Measurements from ENCODE around the gene NTM.

Gene NTM

DNA sequence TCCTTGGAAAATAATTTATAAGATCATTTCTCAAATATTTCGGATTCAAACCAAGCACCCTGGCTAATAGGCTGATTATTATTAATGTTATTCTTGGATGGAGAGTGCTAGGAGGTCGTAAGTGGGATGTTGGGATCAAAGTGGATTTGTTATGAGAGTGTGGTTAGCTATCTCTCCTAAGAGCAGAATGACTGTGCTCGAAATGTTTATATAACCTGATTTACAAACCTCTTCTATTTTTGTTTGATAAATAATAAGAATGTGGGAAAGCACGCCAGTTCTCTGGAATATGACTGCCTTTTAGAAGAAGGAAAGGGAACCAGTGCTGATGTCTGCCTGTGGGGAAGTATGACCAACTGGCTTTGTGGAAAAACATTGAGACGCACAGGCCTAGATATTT is 527.5 kb downstream of the NTM start:
- H4K20me1 ChIP-seq (ENCODE audit: insufficient read depth, low read length): no peaks in the 10 kb centered on the region
- no peaks in the 10 kb centered on the region for H3K36me3 ChIP-seq (ENCODE audit: insufficient read depth, low read length)
- H3K4me1 ChIP-seq (ENCODE audit: insufficient read depth, low read length, severe bottlenecking): no peaks in the 10 kb centered on the region
- no peaks in the 10 kb centered on the region for H3K27me3 ChIP-seq (ENCODE audit: insufficient read depth, low read length)
- H3K79me2 ChIP-seq (ENCODE audit: insufficient read depth, low read length): no peaks in the 10 kb centered on the region
- no peak overlapping the region for H3K9ac ChIP-seq (ENCODE audit: low read length)
- H3K9me3 ChIP-seq (ENCODE audit: low read length): no peaks in the 10 kb centered on the region
- no peak overlapping the region for H2AFZ ChIP-seq (ENCODE audit: low read length)
- no peak overlapping the region for H3K4me3 ChIP-seq (ENCODE audit: low read depth, low read length, poor library complexity, severe bottlenecking)
- H3K27ac ChIP-seq (ENCODE audit: low read depth, low read length, poor library complexity, severe bottlenecking): no peak overlapping the region
- H3K9me2 ChIP-seq (ENCODE audit: low read depth, low read length): no peaks in the 10 kb centered on the region
- no peak overlapping the region for H3K4me2 ChIP-seq (ENCODE audit: low read length)
- TF ChIP-seq EZH2 (IDR thresholded peaks at IDR 0.05; ENCODE audit: borderline replicate concordance, low read length) (no peak), CTCF (IDR thresholded peaks at IDR 0.05; ENCODE audit: low read length) (no peak)
- H3F3A ChIP-seq (ENCODE audit: insufficient read depth, low read length): no peaks in the 10 kb centered on the region

DNA sequence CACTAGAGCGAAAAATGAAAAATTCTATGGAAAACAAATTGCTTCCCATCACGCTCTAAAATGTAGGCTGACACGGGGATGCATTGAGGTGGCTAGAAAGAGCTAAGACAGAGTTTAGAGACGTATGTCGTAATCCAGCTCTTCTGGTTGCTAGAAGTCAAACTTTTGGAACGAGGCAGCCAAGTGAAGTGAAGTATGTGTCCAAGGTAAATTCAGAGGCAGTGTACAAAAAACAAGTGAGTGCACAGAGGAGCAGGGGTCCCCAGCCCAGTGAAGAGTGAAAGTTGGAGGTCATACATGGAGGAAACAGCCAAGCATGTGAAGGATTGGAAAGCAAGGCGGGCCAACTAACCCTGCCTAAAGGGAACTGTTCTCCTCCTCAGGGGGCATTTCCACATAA is 528.5 kb downstream of the NTM start:
- Histone ChIP-seq H4K20me1 (ENCODE audit: insufficient read depth, low read length) (no peaks in the 10 kb centered on the region), H3K9ac (ENCODE audit: low read length) (no peak overlapping the region), H3K4me2 (ENCODE audit: low read length) (no peak overlapping the region), H3K4me3 (ENCODE audit: low read depth, low read length, poor library complexity, severe bottlenecking) (no peak overlapping the region), H3K27me3 (ENCODE audit: insufficient read depth, low read length) (no peaks in the 10 kb centered on the region), H3F3A (ENCODE audit: insufficient read depth, low read length) (no peaks in the 10 kb centered on the region), H3K79me2 (ENCODE audit: insufficient read depth, low read length) (no peaks in the 10 kb centered on the region), H3K36me3 (ENCODE audit: insufficient read depth, low read length) (no peaks in the 10 kb centered on the region), H3K4me1 (ENCODE audit: insufficient read depth, low read length, severe bottlenecking) (no peaks in the 10 kb centered on the region), H2AFZ (ENCODE audit: low read length) (no peak overlapping the region), H3K27ac (ENCODE audit: low read depth, low read length, poor library complexity, severe bottlenecking) (no peak overlapping the region), H3K9me2 (ENCODE audit: low read depth, low read length) (no peaks in the 10 kb centered on the region), H3K9me3 (ENCODE audit: low read length) (no peaks in the 10 kb centered on the region)
- no peak for TF ChIP-seq EZH2 (IDR thresholded peaks at IDR 0.05; ENCODE audit: borderline replicate concordance, low read length)

DNA sequence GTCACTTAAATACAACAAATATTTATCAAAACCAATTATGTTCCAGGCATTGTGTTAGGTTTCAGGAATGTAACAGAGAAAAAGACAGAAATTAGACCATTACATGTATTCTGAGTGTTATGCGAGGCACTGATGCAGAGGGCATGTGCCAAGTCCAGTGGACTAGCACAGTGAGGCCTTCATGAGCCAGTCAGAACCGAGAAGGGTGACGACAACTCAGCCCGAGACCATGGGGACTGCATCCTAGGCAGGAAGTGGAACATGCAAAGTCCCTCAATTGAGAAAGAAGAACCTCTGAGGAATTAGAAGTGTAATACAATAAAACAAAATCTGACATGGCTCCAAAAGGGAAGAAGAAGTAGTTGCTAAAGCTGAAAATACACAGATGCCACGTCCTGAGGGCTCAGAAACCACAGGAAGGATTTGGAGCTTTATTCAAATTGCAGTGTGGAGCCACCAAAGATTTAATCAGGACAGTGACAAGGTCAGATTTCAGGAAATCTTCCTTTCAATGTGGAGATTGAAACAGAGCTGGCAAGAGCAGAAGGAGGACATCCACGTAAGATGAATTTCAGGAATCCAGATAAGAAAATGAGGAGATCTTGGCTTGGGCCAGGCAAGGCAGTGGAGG is 529.6 kb downstream of the NTM start:
- Histone ChIP-seq H3K4me3 (ENCODE audit: low read depth, low read length, poor library complexity, severe bottlenecking) (no peak overlapping the region), H3K4me2 (ENCODE audit: low read length) (no peak overlapping the region), H3K4me1 (ENCODE audit: insufficient read depth, low read length, severe bottlenecking) (no peaks in the 10 kb centered on the region), H3K79me2 (ENCODE audit: insufficient read depth, low read length) (no peaks in the 10 kb centered on the region), H3K27ac (ENCODE audit: low read depth, low read length, poor library complexity, severe bottlenecking) (no peak overlapping the region), H2AFZ (ENCODE audit: low read length) (no peak overlapping the region), H3K36me3 (ENCODE audit: insufficient read depth, low read length) (no peaks in the 10 kb centered on the region), H3K27me3 (ENCODE audit: insufficient read depth, low read length) (no peaks in the 10 kb centered on the region), H3K9me2 (ENCODE audit: low read depth, low read length) (no peaks in the 10 kb centered on the region), H3K9me3 (ENCODE audit: low read length) (no peaks in the 10 kb centered on the region), H3K9ac (ENCODE audit: low read length) (no peak overlapping the region), H3F3A (ENCODE audit: insufficient read depth, low read length) (no peaks in the 10 kb centered on the region), H4K20me1 (ENCODE audit: insufficient read depth, low read length) (no peaks in the 10 kb centered on the region)
- TF ChIP-seq EZH2 (IDR thresholded peaks at IDR 0.05; ENCODE audit: borderline replicate concordance, low read length): no peak
- no peak for TF ChIP-seq CTCF (IDR thresholded peaks at IDR 0.05; ENCODE audit: low read length)

- TF ChIP-seq EZH2 (IDR thresholded peaks at IDR 0.05; ENCODE audit: borderline replicate concordance, low read length): no peak
- no peak for TF ChIP-seq CTCF (IDR thresholded peaks at IDR 0.05; ENCODE audit: low read length)
- no peak overlapping the region for H3K27ac ChIP-seq (ENCODE audit: low read depth, low read length, poor library complexity, severe bottlenecking)
Observed at GRCh38 chr11:131902421-131902820, 532.0 kb downstream of the NTM start.

More at GRCh38 chr11:131902421-131902820, 532.0 kb downstream of the NTM start:
- Histone ChIP-seq H3K4me3 (ENCODE audit: low read depth, low read length, poor library complexity, severe bottlenecking) (no peak overlapping the region), H3K4me2 (ENCODE audit: low read length) (no peak overlapping the region), H3F3A (ENCODE audit: insufficient read depth, low read length) (no peaks in the 10 kb centered on the region), H3K9me2 (ENCODE audit: low read depth, low read length) (no peaks in the 10 kb centered on the region), H3K9me3 (ENCODE audit: low read length) (no peaks in the 10 kb centered on the region), H4K20me1 (ENCODE audit: insufficient read depth, low read length) (no peaks in the 10 kb centered on the region), H3K27me3 (ENCODE audit: insufficient read depth, low read length) (no peaks in the 10 kb centered on the region), H3K36me3 (ENCODE audit: insufficient read depth, low read length) (no peaks in the 10 kb centered on the region), H3K79me2 (ENCODE audit: insufficient read depth, low read length) (no peaks in the 10 kb centered on the region), H2AFZ (ENCODE audit: low read length) (no peak overlapping the region), H3K4me1 (ENCODE audit: insufficient read depth, low read length, severe bottlenecking) (no peaks in the 10 kb centered on the region), H3K9ac (ENCODE audit: low read length) (no peak overlapping the region)

Measured in OCI-LY1 (cell line).